GM18858 (cell line): ENCODE results near the gene MANF.

Source experiments
- ATAC-seq: cut with Tn5 transposase; IDR thresholded peaks from one replicate; pipeline ENCODE4 v1.9.1; 2021; ENCODE audit not compliant: unreplicated experiment

The MANF gene

DNA sequence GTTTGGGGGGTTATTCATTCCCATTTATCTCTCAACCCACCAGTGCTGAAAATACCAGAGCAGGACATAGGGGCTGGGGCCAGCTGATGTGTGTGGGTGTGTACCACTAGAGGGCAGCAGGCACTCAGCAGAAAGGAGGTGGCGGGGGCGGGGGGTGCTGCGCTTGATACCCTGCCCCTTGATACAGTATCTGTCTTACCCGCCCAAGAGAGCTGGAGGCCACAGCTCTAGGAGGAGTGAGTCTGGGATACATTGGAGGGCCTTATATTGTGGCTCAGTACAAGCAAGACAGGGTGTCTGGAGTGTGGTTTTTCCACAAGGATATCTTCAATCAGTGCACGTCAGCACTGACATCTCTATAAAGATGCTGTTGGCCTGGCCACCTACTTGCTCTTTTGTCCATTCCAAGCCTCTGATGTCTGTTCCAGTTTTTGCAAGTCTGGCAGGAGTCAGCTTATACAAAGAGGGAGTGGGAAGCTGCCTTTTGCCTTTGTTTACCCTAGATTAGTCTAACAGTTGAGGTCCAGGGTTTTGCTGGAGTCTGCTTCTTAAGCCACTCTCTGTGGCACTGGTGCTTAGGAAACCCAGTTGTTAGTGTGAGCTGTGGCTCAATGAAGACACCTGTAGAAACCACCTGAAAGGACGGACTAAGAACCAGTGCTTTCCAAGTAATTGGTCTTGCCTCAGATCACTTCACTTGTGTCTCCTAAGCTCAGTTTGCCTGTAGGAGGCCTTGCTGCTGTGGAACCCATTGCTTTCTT, 4.5 kb downstream of the MANF start:
- no peak for ATAC-seq

DNA sequence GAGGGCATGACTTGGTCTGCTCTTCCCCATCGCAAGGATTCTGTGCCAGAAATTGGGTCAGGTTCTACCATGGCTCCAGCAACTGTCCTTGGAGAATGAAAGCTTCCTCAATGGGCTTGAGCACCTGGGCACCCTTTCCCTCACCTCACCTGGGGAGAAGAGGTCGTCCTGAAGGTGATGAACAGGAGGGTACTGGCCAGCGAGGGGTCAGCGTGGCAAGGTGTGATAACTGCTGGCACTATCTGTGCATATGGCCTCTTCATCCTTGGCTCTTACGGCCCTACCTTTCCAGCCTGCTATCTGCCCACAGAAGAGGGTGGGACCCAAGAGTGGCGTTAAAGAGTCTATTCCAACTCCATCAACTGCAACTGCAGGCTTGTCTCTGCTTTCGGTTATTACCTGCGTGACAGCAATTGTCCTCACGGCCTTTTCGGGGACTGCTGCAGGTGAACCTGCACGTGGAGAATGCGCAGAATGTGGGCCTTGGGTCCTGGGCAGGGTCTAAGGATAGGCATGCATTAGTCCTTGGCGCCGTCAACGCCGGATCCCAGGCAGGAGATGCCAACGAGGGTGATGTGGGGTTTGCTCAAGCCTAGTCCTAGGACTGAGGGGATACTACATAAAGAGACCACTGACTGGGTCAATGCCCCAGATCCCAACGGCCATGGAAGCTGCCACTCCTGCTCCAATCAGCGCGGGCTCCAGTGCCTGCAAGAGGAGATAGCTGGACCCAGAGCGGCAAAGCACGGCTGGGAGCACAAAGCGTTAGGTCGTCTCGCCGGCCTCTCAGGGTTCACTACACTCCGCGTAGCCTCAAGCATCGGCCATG, 5.4 kb downstream of the MANF start:
- no peak for ATAC-seq

DNA sequence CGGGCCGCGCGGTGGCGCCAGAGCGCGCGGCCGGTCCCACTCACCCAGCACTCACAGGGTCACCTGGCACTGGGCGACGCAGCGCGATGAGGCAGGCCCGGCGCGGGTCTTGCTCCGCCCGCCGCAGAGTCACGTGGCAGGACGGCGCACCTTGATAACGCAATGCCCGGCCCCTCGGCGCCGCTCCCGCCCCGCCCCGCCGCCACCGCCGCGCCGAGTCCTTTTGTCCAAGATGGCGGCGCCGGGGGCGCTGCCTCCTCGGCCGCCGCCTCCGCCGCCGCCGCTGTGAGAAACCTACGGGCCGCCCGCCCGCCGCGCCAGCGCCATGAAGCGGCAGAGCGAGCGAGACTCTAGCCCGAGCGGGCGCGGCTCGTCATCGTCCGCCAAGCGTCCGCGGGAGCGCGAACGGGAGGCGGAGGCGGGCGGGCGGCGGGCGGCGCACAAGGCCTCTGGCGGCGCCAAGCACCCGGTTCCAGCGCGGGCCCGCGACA, 6.0 kb downstream of the MANF start, which contains the start of gene RBM15B:
TSS of gene RBM15B (plus strand) at position 211 of the 491 bp plus-strand sequence. CDS start at position 326, 115 bp downstream.
- ATAC-seq: peak; percentile 93

DNA sequence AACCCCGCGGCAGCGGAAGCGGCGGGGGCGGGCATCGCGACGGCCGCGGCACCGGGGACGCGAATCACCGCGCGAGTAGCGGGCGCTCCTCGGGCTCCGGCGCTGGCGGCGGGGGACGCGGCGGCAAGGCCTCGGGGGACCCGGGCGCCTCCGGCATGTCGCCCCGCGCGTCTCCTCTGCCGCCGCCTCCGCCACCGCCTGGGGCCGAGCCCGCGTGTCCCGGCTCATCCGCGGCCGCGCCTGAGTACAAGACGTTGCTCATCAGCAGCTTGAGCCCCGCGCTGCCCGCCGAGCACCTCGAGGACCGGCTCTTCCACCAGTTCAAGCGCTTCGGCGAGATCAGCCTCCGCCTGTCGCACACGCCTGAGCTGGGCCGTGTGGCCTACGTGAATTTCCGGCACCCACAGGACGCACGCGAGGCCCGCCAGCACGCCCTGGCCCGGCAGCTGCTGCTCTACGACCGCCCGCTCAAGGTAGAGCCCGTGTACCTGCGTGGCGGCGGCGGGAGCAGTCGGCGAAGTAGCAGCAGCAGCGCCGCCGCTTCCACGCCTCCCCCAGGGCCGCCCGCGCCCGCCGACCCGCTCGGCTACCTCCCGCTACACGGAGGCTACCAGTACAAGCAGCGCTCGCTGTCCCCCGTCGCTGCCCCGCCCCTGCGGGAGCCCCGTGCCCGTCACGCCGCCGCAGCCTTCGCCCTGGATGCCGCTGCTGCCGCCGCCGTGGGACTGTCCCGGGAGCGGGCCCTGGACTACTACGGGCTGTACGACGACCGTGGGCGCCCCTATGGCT, 6.7 kb downstream of the MANF start:
- peak; percentile 1 for ATAC-seq

DNA sequence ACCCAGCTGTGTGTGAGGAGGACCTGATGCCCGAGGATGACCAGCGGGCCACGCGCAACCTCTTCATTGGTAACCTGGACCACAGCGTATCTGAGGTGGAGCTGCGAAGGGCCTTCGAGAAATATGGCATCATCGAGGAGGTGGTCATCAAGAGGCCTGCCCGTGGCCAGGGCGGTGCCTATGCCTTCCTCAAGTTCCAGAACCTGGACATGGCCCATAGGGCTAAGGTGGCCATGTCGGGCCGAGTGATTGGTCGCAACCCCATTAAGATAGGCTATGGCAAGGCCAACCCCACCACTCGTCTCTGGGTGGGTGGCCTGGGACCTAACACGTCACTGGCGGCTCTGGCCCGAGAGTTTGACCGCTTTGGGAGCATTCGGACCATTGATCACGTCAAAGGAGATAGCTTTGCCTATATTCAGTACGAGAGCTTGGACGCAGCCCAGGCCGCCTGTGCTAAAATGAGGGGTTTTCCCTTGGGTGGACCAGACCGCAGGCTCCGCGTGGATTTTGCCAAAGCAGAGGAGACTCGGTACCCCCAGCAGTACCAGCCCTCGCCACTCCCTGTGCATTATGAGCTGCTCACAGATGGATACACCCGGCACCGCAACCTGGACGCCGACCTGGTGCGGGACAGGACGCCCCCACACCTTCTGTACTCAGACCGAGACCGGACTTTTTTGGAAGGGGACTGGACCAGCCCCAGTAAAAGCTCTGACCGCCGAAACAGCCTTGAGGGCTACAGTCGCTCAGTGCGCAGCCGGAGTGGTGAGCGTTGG, 7.5 kb downstream of the MANF start:
- no peak for ATAC-seq

DNA sequence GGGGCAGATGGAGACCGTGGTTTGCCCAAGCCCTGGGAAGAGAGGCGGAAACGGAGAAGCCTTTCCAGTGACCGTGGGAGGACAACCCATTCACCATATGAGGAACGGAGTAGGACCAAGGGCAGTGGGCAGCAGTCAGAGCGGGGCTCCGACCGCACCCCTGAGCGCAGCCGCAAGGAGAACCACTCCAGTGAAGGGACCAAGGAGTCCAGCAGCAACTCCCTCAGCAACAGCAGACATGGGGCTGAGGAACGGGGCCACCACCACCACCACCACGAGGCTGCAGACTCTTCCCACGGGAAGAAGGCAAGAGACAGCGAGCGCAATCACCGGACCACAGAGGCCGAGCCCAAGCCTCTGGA, 8.0 kb downstream of the MANF start:
- no peak for ATAC-seq

DNA sequence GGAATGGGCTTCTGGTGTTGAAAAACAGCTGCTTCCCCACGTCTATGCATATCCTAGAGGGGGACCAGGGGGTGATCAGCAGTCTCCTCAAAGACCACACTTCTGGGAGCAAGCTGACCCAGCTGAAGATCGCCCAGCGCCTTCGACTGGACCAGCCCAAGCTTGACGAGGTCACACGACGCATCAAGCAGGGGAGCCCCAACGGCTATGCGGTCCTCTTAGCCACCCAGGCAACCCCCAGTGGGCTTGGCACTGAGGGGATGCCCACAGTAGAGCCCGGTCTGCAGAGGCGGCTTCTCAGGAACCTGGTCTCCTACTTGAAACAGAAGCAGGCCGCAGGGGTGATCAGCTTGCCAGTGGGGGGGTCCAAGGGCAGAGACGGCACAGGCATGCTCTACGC, 8.5 kb downstream of the MANF start:
- no peak for ATAC-seq

DNA sequence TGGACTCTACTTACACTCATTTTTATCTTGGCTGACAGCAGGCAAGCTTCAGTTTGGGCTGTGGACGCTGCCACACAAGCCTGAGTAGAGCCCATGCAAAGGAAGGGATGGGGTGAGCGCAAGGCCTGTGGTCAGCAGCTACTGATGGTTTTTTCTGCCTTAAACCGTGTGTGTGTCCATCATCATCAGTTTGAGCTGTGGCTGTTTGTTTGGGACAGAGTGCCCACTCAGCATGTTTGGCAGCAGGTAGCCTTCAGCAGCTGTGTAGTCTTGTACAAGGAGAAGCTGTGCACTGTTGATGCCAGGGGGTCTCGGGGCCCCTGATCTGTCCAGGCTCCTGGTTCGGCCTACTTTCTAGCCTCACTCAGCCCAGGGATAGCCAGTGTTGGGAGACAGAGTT, 9.4 kb downstream of the MANF start:
- ATAC-seq: no peak

DNA sequence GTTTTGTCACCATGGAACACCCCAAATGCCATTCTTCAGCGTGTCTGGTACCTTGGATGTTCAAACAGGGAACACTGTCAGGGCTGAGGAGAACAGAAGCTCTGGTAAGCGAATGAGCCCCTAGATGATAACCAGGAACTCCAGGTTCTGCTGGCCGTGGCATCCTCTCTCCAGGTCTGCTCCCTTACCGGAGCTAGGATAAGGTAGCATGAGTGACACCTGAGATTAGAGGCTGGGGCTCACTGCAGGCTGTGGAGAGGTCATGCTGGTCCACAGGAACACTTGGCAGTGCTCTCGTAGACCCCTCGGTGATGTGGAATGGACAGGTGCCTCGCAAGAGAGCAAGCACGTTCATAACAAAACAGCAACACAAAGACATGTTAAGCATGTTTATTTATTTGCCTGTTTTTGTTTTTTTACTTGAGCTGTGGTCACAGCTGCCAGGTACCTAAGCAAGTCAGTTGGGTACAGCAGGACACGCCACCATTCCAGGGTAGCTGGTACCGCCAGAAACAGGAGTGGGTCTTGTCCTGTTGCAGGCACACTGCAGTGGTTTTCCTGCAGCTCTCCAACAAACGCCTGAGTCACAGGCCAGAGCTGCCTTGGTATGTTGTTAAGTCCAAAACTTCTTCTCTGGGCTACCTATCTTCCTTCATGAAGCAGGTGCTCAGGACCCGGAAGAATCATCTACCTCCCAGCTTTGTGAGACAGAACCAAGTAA, 10.6 kb downstream of the MANF start:
- ATAC-seq: no peak

DNA sequence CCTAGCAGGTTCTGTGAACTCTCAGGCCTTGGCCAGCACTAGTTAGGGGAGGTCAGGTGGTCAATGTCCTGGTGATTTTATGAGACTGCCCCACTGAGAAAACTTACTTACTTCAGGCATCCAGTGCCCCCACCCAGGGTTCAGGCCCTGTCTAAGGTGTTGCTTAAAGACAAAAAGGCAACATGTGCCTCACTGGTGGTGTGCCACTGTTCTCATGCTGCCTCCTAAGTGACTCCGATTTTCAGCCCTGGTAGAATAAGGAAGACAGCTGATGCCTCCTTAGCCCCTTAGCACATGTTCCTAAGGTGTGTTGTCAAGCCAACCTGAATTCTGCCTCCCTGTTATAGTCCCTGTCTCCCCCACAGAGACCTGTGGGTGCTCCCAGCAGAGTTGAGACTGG, 11.3 kb downstream of the MANF start:
- ATAC-seq: no peak

DNA sequence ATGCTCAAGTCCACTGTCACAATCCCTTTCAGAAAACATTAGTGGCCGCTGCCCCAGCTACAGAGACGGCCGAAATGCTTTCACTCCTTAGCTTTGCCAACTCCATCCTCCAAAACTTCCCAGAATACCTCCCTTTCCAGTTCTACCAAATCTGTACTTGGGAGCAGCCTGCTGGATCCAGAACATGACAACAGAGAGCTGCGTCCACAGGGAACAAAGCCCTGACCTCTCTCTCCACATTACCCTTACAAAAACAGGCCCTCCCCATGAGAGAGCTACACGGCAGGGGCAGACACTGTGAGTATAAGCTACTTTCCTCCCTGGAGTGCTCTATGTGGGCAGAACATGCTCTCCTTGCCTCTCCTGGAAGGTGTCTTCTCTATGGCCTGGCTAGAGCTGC, 12.3 kb downstream of the MANF start:
- no peak for ATAC-seq

DNA sequence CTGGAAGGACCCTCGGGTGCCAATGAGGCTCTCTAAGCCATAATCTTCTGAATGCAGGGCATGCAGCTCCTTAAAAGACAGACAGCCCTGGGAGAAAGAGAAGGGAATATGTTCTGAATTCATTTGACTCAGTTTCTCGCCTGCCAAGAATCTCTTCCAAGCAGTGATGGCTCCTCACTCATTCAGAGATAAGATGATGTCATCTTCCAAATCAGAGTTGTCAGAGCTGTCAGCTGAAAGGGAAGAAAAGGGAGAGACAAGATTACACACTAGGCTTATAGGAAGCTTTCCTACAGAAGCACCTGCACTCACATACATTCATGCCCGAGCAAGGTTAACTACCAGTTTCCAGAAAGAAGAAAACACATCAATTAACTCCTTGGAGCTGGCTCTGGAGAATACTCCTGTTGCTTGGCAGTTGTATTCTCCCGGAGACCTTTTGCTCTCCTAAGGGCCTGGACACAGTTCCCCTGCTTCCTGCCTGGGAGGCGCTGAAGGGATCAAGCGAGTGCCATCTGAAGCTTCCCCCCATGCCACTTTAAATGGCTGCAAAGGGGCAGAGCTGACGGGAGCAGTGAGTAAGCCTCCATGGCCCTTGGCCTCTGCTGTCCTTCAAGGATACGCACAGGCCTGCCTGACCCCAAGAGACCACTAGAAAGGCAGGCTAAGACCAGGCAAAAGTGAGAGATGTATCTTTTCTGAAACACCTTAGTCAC, 13.7 kb downstream of the MANF start:
- no peak for ATAC-seq

DNA sequence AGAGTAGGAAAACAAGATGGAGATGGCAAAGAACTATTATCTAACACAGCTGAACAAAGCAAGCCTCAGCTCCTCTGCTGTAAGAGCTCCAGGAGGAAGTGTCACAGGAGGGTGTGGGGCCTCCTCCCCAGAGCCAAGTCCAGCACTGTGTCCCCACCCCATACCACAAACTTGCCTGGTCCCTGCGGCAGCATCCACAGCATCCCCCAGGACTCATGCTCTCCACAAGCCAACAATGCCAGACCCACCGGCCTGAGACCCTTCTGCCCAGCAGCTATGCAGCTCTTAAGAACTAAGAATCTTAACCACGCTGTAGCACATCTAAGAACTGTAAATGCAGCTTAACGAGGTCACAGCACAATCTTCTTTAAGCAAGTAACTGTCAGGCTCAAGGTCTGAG, 15.1 kb downstream of the MANF start:
- no peak for ATAC-seq

DNA sequence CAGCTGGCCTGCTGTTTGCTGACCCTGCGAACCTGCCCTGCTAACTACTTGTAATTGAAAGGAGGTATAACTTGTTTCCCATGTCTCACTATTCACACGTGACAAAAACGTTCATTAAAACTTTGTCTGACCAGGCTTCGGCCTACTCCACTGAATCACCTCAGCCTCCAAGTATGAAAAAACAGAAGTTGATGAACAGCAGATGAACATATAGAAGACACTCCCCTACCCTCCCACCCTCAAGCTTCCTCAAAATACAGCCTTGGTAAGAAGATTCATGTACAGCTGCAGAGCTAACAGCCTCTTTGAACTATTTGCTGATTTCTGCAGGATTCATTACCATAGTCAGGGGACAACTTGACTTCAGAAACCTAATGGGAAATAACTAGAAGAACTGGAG, 16.6 kb downstream of the MANF start:
- ATAC-seq: no peak

DNA sequence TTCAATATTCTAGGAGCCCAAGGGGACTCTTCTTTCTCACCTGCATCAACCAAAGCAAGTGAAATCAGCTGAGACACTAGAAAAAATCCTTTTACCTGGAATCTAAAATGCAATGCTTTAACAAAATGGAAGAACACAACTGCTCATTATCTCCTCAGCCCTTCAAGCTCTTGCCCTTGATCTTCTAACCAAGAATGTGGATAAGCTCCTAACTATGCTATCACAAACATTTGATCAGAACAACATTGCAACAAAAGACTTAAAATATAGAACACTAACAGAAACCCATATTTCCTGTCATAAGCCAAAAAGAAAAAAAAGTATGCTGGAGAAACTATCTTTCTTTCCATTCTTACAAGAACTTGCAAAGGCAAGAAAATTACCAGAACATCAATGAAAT, 18.6 kb downstream of the MANF start:
- ATAC-seq: no peak

DNA sequence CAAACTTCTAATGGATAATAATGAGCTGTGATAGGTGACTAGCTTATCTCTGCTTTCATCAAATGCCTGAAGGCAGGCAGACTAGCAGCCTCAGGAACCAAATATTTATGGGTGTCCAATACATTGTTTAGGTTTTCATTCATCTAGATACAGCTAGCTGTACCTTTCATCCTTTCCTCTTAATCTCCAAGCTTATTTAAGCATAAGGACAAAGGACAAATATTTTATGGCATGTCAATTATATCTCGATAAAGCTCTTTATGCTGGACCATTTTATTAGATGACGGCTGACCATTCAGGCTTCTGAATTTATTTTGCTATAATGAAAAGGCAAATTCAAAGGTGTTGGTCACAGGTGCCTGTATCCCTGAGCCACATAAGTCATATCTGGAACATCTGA, 22.9 kb downstream of the MANF start:
- no peak for ATAC-seq

DNA sequence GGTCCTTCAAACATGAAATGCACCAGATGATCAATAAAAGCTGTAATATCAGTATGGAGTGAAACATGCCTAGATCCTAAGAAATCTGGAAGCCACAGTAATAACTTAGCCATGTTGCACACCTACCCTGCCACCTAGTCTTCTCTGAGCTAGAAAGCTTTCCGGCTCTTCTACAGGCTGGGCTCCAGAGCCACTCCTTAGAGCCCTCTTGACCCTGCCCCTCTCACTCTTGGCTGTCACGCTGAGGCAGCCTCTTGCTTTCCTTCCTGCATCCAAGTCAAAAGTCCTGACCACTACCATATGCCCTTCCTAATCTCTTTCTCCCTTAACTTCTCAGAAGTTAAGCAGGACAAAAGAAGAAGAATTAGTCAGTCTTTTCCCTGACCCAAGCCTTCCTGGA, 23.7 kb downstream of the MANF start:
- ATAC-seq: no peak

DNA sequence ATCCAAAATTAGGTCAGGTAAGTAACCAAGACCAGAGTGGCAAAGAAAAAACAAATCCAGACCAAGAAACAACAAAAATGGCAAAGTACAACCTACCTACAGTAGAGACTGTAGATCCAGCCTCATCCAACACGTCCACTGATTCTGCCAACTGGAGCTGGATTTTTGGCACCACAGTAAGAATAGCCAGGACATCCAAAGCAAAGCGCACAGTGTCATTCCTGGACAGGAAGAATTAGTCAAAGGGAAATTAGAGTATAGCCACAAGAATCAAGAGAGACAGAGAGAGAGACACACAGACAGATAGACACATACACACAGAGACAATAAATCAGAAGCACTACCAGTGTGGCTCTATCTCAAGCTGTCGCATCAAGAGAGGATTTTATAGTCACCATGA, 37.1 kb downstream of the MANF start:
- ATAC-seq: no peak

DNA sequence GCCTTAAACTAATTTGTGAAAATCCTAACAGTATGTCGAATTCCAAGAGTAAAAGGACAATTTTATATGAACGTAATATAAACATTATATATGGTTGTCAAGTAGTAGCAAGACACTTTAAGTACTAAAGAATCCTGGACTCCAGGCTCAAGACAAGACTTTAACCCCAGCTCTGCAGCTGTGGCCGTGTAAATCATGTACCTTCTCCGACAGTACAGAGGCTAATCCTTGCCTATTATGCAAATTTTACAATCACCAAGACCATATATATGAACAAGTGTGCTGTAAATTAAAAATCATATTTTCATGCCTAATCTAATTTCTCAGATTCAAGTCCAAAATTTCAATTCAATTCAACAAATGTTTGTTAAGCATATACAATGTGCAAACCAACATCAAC, 41.8 kb downstream of the MANF start:
- ATAC-seq: no peak
